ENCODE measurements around the gene SHKBP1. TPM values are rescaled to one million over a fixed set of nuclear protein-coding genes. Genes with fewer than 3 reads are reported as not detected.

SHKBP1 gene
- total RNA-seq, 2 experiments from 2014 or later: 49.4 to 115 TPM

GRCh38 chr19:40586611-40587010, 9.9 kb downstream of the SHKBP1 start:
- CTCF ChIA-PET (ENCODE audit: unreplicated experiment): interaction anchor here (0.6 kb wide), 1 partner anchor 8 kb away, joined by 3 read pairs; no protein-coding TSS in a partner anchor

GRCh38 chr19:40588110-40588854, 11.6 kb downstream of the SHKBP1 start:
- Histone ChIP-seq H4K20me1 (ENCODE audit: insufficient read depth, low read length) (no peaks in the 10 kb centered on the region), H3K4me3 (ENCODE audit: low read depth, low read length, poor library complexity, severe bottlenecking) (no peak overlapping the region), H3K36me3 (ENCODE audit: insufficient read depth, low read length) (peaks cover 7% of the 10 kb centered on the region), H3K9me3 (ENCODE audit: low read length) (no peaks in the 10 kb centered on the region), H3K9me2 (ENCODE audit: insufficient read depth, low read length) (no peaks in the 10 kb centered on the region), H3K79me2 (ENCODE audit: insufficient read depth, low read depth, low read length) (no peaks in the 10 kb centered on the region), H3K4me2 (ENCODE audit: low read length) (no peak overlapping the region), H3K4me1 (ENCODE audit: insufficient read depth, low read length, poor library complexity, severe bottlenecking) (peaks cover 5% of the 10 kb centered on the region), H2AFZ (ENCODE audit: low read length) (no peak overlapping the region), H3K27ac (ENCODE audit: low read depth, low read length, poor library complexity, severe bottlenecking) (no peak overlapping the region)
- ChIA-PET CTCF (ENCODE audit: unreplicated experiment) (no interaction called here), POLR2A (no interaction called here)
- no TSS peak for BruUV-seq (replicated peaks)
- TF ChIP-seq EZH2phosphoT487 (IDR thresholded peaks at IDR 0.05; ENCODE audit: borderline replicate concordance, low read depth, low read length) (no peak), CTCF (conservative IDR thresholded peaks at IDR 0.05; ENCODE audit: low read length) (no peak)
- DNase-seq (ENCODE audit: low spot score): no peak
- intact Hi-C loops (cut with micrococcal nuclease; ENCODE audit: unreplicated experiment): no loop called here

More at GRCh38 chr19:40586611-40587010, 9.9 kb downstream of the SHKBP1 start:
- Histone ChIP-seq H3K9me2 (ENCODE audit: insufficient read depth, low read length) (no peaks in the 10 kb centered on the region), H4K20me1 (ENCODE audit: insufficient read depth, low read length) (no peaks in the 10 kb centered on the region), H2AFZ (ENCODE audit: low read length) (no peak overlapping the region), H3K4me2 (ENCODE audit: low read length) (no peak overlapping the region), H3K27ac (ENCODE audit: low read depth, low read length, poor library complexity, severe bottlenecking) (no peak overlapping the region), H3K4me1 (ENCODE audit: insufficient read depth, low read length, poor library complexity, severe bottlenecking) (no peaks in the 10 kb centered on the region), H3K9me3 (ENCODE audit: low read length) (no peaks in the 10 kb centered on the region), H3K79me2 (ENCODE audit: insufficient read depth, low read depth, low read length) (no peaks in the 10 kb centered on the region), H3K4me3 (ENCODE audit: low read depth, low read length, poor library complexity, severe bottlenecking) (no peak overlapping the region), H3K36me3 (ENCODE audit: insufficient read depth, low read length) (peaks cover 17% of the 10 kb centered on the region)
- intact Hi-C loops (cut with micrococcal nuclease; ENCODE audit: unreplicated experiment): no loop called here
- no TSS peak for BruUV-seq (replicated peaks)
- POLR2A ChIA-PET: interaction anchor here (0.7 kb wide), 1 partner anchor 323 kb away, joined by 4 read pairs; no protein-coding TSS in a partner anchor
- DNase-seq (ENCODE audit: low spot score): no peak
- TF ChIP-seq EZH2phosphoT487 (IDR thresholded peaks at IDR 0.05; ENCODE audit: borderline replicate concordance, low read depth, low read length) (no peak), CTCF (conservative IDR thresholded peaks at IDR 0.05; ENCODE audit: low read length) (no peak)

- no peak for DNase-seq (ENCODE audit: low spot score)
- BruUV-seq (replicated peaks): no TSS peak
- Histone ChIP-seq H3K27ac (ENCODE audit: low read depth, low read length, poor library complexity, severe bottlenecking) (no peak overlapping the region), H3K4me2 (ENCODE audit: low read length) (no peak overlapping the region), H3K4me1 (ENCODE audit: insufficient read depth, low read length, poor library complexity, severe bottlenecking) (peaks cover 7% of the 10 kb centered on the region), H3K79me2 (ENCODE audit: insufficient read depth, low read depth, low read length) (no peaks in the 10 kb centered on the region), H3K9me3 (ENCODE audit: low read length) (no peaks in the 10 kb centered on the region), H3K9me2 (ENCODE audit: insufficient read depth, low read length) (no peaks in the 10 kb centered on the region), H4K20me1 (ENCODE audit: insufficient read depth, low read length) (no peaks in the 10 kb centered on the region), H2AFZ (ENCODE audit: low read length) (no peak overlapping the region), H3K36me3 (ENCODE audit: insufficient read depth, low read length) (peaks cover 7% of the 10 kb centered on the region), H3K4me3 (ENCODE audit: low read depth, low read length, poor library complexity, severe bottlenecking) (no peak overlapping the region)
- TF ChIP-seq EZH2phosphoT487 (IDR thresholded peaks at IDR 0.05; ENCODE audit: borderline replicate concordance, low read depth, low read length): no peak
- no peak for TF ChIP-seq CTCF (conservative IDR thresholded peaks at IDR 0.05; ENCODE audit: low read length)
- intact Hi-C loops (cut with micrococcal nuclease; ENCODE audit: unreplicated experiment): no loop called here
- ChIA-PET POLR2A (no interaction called here), CTCF (ENCODE audit: unreplicated experiment) (no interaction called here)
Measured at GRCh38 chr19:40588926-40589569, 12.4 kb downstream of the SHKBP1 start.
